ENCODE measurements around the gene AATF. TPM values are rescaled to one million over a fixed set of nuclear protein-coding genes. Genes with fewer than 3 reads are reported as not detected.

The AATF gene
- total RNA-seq, 1 donor from 2014 or later: 42.8 TPM

- intact Hi-C loops (cut with DNase I): no loop called here
- Histone ChIP-seq H3K4me1 (peaks cover 45% of the 10 kb centered on the region), H3K4me3 (peak overlapping the region; percentile 23), H3K27ac (no peak overlapping the region), H3K36me3 (no peaks in the 10 kb centered on the region), H3K9me3 (no peaks in the 10 kb centered on the region), H3K27me3 (peaks cover 100% of the 10 kb centered on the region)
- DNase-seq (peak; percentile 46), ATAC-seq (no peak)
- TF ChIP-seq CTCF (IDR thresholded peaks at IDR 0.05): no peak
These were observed 16.9 kb upstream of the AATF start for GRCh38 chr17:36931697-36932382.

- H3K27me3 ChIP-seq: peaks cover 100% of the 10 kb centered on the region
- ATAC-seq: no peak
- no peaks in the 10 kb centered on the region for H3K36me3 ChIP-seq
- no peak for DNase-seq
- H3K9me3 ChIP-seq: no peaks in the 10 kb centered on the region
- no peak overlapping the region for H3K27ac ChIP-seq
- peak overlapping the region; percentile 23 for H3K4me3 ChIP-seq
- no peak for TF ChIP-seq CTCF (IDR thresholded peaks at IDR 0.05)
- peaks cover 50% of the 10 kb centered on the region for H3K4me1 ChIP-seq
- intact Hi-C loops (cut with DNase I): no loop called here
These were observed 16.4 kb upstream of the AATF start for GRCh38 chr17:36932383-36932693.

- peak; percentile 6 for ATAC-seq
- Histone ChIP-seq H3K4me1 (peaks cover 56% of the 10 kb centered on the region), H3K9me3 (no peaks in the 10 kb centered on the region), H3K27ac (no peak overlapping the region), H3K4me3 (no peak overlapping the region), H3K27me3 (peaks cover 100% of the 10 kb centered on the region), H3K36me3 (no peaks in the 10 kb centered on the region)
- no peak for TF ChIP-seq CTCF (IDR thresholded peaks at IDR 0.05)
- intact Hi-C loops (cut with DNase I): no loop called here
- DNase-seq: peak; percentile 56
These were observed 15.9 kb upstream of the AATF start for GRCh38 chr17:36932694-36933511.

- H3K4me1 ChIP-seq: peaks cover 63% of the 10 kb centered on the region
- TF ChIP-seq CTCF (IDR thresholded peaks at IDR 0.05): no peak
- intact Hi-C loops (cut with DNase I): no loop called here
- H3K9me3 ChIP-seq: no peaks in the 10 kb centered on the region
- no peak overlapping the region for H3K27ac ChIP-seq
- no peak overlapping the region for H3K4me3 ChIP-seq
- H3K36me3 ChIP-seq: no peaks in the 10 kb centered on the region
- DNase-seq (no peak), ATAC-seq (no peak)
- H3K27me3 ChIP-seq: peaks cover 100% of the 10 kb centered on the region
These were observed 15.1 kb upstream of the AATF start for GRCh38 chr17:36933512-36934143.

- Histone ChIP-seq H3K4me3 (no peak overlapping the region), H3K9me3 (no peaks in the 10 kb centered on the region), H3K36me3 (no peaks in the 10 kb centered on the region), H3K27me3 (peaks cover 100% of the 10 kb centered on the region), H3K27ac (no peak overlapping the region), H3K4me1 (peaks cover 66% of the 10 kb centered on the region)
- DNase-seq: peak; percentile 48
- ATAC-seq: no peak
- intact Hi-C loops (cut with DNase I): no loop called here
- no peak for TF ChIP-seq CTCF (IDR thresholded peaks at IDR 0.05)
These were observed 14.5 kb upstream of the AATF start for GRCh38 chr17:36934144-36934691.
